A549 treated with CpdA at 1 μM for 4 hours (cell line): Measurements from ENCODE around the gene GOLGA2. TPM values are rescaled to one million over a fixed set of nuclear protein-coding genes. Genes with fewer than 3 reads are reported as not detected.

Experiments
- total RNA-seq: library from RNA; stranded (reverse); fragments of 200-300 nt; extraction: Qiagen RNA extraction; gene quantifications from 5 replicates; pipeline ENCODE4 v1.2.3, GENCODE V29; 2022; ENCODE audit warnings: low read depth

GOLGA2 gene, protein sequence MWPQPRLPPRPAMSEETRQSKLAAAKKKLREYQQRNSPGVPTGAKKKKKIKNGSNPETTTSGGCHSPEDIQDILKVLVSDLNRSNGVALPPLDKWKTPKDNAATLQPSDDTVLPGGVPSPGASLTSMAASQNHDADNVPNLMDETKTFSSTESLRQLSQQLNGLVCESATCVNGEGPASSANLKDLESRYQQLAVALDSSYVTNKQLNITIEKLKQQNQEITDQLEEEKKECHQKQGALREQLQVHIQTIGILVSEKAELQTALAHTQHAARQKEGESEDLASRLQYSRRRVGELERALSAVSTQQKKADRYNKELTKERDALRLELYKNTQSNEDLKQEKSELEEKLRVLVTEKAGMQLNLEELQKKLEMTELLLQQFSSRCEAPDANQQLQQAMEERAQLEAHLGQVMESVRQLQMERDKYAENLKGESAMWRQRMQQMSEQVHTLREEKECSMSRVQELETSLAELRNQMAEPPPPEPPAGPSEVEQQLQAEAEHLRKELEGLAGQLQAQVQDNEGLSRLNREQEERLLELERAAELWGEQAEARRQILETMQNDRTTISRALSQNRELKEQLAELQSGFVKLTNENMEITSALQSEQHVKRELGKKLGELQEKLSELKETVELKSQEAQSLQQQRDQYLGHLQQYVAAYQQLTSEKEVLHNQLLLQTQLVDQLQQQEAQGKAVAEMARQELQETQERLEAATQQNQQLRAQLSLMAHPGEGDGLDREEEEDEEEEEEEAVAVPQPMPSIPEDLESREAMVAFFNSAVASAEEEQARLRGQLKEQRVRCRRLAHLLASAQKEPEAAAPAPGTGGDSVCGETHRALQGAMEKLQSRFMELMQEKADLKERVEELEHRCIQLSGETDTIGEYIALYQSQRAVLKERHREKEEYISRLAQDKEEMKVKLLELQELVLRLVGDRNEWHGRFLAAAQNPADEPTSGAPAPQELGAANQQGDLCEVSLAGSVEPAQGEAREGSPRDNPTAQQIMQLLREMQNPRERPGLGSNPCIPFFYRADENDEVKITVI
- total RNA-seq: 46.7 to 56.1 TPM (median 50.3 TPM) in 5 replicates

DNA sequence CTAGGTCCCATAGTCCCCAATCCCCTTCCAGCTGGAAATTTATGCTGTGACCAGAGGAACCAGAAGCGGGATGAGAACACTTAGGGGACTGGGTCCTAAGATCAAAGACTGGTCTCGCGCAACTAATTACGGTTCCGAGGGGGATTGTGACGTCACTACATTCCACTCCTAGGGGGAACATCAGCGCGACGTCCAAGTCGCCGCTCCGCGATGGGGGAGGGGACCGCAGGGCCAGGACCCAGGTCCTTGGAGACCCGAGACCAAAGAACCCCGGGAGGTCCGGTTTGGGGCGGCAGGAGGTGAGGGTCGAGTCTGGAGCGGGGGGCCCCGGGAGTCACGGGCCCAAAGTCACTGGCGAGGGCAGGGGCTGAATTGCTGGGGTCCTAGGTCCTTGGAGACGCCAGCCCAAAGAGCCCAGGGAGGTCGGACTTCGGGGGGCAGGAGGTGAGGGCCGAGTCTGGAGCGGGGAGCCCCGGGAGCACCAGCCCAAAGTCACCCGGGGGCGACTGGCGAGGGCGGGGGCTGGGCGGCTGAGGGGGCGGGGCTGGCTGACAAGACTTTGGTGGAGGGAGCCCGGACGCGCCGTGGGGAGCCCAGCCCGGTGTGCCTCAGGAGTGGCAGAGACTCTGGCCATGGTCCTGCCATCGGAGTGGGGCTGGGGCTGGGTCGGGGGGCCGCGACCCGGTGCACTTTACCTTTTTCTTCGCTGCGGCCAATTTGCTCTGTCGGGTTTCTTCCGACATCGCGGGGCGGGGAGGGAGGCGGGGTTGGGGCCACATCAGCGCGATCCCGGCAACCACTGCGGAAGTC, at the start of gene GOLGA2:
Gene GOLGA2, minus strand, starts transcription at position 810 of the 810 bp plus-strand sequence. Its CDS starts 31 bp downstream, at position 779.

DNA sequence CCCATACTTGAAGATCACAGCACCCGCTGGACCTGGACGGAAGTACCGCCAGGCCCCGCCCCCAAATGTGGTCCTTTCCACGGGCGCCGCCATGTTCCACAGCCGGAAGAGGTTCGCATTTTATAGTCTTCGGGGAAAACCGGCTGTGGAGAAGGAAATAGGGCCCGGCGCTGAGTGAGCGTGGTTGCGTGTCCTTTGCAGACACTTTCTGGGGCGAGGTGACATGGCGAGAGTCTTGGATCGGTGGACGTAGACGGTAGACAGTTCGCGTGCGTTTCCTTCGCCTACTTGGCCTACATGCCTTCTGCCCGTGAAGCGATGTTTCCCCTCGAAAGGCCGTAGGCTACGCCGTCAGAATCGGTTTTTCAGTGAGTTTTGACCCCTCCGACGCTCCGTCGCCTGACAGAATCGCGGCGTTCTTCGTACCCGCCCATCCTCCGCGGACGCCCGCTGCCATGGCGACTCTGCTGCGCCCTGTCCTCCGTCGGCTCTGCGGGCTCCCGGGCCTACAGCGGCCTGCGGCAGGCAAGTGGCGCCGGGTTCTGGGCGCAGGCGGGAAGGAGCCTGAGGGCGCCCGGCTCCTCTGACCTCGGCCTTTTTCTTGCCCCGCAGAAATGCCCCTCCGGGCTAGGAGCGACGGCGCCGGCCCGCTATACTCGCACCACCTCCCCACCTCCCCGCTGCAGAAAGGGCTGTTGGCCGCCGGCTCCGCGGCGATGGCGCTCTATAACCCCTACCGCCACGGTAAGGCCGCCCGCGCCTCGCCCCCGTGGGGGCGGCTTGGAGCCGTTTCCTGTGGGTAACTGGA, 46.8 kb upstream of the GOLGA2 start, which contains the start of the genes COQ4 and TRUB2:
Gene COQ4, plus strand, starts transcription at position 436 of the 808 bp plus-strand sequence. Its CDS starts 20 bp downstream, at position 456.
Gene TRUB2, minus strand, starts transcription at position 44 of the 808 bp plus-strand sequence. Its CDS starts 39 bp downstream, at position 5.

DNA sequence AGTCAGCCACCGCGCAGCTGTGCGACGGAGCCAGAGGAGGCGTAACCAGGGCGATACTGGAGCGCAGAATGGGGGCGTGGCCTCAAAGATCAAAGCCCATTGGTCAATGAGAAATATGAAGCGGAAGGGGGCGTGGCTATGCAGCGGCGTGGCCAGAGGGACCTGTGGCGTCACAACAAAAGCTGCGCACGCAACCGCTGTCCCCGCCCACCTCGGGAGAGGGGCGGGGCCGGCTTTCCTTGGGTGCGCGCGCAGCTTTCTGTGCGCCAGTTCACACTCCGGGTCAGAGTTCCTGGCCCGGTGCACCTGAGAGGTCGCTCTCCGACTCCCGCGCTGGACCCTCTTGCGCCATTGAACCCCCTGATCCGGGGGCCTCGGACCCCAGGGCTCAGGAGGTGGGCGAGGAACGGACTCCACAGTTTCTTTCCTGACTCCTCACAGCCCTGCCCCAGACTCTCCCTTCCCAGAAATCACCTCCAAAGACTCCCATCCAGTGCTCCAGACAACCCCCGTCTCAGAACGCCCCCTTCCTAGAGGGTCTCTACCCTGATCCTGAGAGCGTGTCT, 284 bp upstream of the GOLGA2 start, which contains the start of gene SWI5:
Gene SWI5, plus strand, starts transcription at position 269 of the 566 bp plus-strand sequence.

Other genes with a start within 250 kb of the GOLGA2 start
- 5.4 to 8.4 TPM (median 8.2 TPM) in 5 replicates for gene NAIF1, start 208.7 kb downstream of the GOLGA2 start, total RNA-seq
- 8.1 to 9.8 TPM (median 8.2 TPM) in 5 replicates for gene SLC25A25, start 207.8 kb downstream of the GOLGA2 start, total RNA-seq
- 69.0 to 104 TPM (median 95.2 TPM) in 5 replicates for gene PTGES2, start 148.3 kb downstream of the GOLGA2 start, total RNA-seq
- 1.0 to 5.7 TPM (median 3.3 TPM) in 5 replicates for gene LCN2, start 126.6 kb downstream of the GOLGA2 start, total RNA-seq
- gene BBLN, start 115.7 kb downstream of the GOLGA2 start, total RNA-seq: 40.0 to 66.7 TPM (median 60.4 TPM) in 5 replicates
- gene CIZ1, start 84.4 kb downstream of the GOLGA2 start, total RNA-seq: 68.6 to 92.4 TPM (median 89.9 TPM) in 5 replicates
- 82.3 to 102 TPM (median 86.9 TPM) in 5 replicates for gene DNM1, start 72.6 kb downstream of the GOLGA2 start, total RNA-seq
- 45.4 to 49.3 TPM (median 48.8 TPM) in 5 replicates for gene SWI5, start 269 bp upstream of the GOLGA2 start, total RNA-seq
- gene TRUB2, start 46.4 kb upstream of the GOLGA2 start, total RNA-seq: 41.8 to 58.7 TPM (median 50.6 TPM) in 5 replicates
- 49.6 to 63.0 TPM (median 60.8 TPM) in 5 replicates for gene COQ4, start 46.8 kb upstream of the GOLGA2 start, total RNA-seq
- 33.7 to 52.5 TPM (median 47.1 TPM) in 5 replicates for gene SLC27A4, start 64.5 kb upstream of the GOLGA2 start, total RNA-seq
- gene URM1, start 95.4 kb upstream of the GOLGA2 start, total RNA-seq: 63.1 to 87.1 TPM (median 82.4 TPM) in 5 replicates
- 31.8 to 43.4 TPM (median 33.7 TPM) in 5 replicates for gene CERCAM, start 144.8 kb upstream of the GOLGA2 start, total RNA-seq
- gene ODF2, start 180.0 kb upstream of the GOLGA2 start, total RNA-seq: 27.5 to 30.1 TPM (median 29.0 TPM) in 5 replicates
- 31.8 to 34.6 TPM (median 32.8 TPM) in 5 replicates for gene GLE1, start 228.7 kb upstream of the GOLGA2 start, total RNA-seq